HUDEP-2 (cell line): ENCODE measurements around the gene NDST3.
"Not testable (repeated sequence)": the region's sequence is repeated elsewhere in the genome, so short reads cannot be mapped to it uniquely, and the experiment has no call there.

Experiments
- DNase-seq, 76 experiments: peaks; one replicate each; lab custom pipeline; 2025; ENCODE audit not compliant: unreplicated experiment in 76 of 76; lab: John Stamatoyannopoulos, UW

Gene NDST3

GRCh38 chr4:118290951-118291350, 256.7 kb downstream of the NDST3 start:
- no peak for DNase-seq

DNA sequence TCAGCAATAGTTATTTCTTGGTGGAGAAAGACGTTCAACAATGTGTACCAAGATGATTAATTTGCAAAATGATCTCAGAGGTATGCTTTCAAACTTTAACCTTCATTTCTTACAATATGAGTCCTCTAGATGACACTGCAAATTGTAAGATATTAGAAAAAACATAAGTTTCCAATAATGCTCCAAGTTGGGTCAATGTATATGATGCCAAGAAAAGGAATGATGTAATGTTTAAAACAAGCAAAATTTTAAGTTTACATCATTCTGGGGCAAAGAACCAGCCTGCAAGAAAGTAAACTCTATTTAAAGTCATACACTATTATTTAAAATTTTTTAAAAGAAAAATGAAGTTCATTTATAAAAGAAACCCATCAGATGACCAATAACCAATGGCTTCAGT, 262.4 kb downstream of the NDST3 start:
- no peak for DNase-seq

DNA sequence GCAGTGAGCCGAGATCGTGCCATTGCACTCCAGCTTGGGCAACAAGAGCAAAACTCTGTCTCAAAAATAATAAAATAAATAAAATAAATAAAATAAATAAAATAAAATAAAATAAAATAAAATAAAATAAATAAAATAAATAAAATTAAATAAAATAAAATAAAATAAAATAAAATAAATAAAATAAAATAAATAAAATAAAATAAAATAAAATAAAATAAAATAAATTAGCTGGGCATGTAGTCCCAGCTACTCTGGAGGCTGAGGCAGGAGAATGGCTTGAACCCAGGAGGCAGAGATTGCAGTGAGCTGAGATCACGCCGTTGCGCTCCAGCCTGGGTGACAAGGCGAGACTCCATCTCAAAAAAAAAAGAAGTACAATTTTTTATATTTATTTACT, 265.3 kb downstream of the NDST3 start:
- not testable (repeated sequence) for DNase-seq

DNA sequence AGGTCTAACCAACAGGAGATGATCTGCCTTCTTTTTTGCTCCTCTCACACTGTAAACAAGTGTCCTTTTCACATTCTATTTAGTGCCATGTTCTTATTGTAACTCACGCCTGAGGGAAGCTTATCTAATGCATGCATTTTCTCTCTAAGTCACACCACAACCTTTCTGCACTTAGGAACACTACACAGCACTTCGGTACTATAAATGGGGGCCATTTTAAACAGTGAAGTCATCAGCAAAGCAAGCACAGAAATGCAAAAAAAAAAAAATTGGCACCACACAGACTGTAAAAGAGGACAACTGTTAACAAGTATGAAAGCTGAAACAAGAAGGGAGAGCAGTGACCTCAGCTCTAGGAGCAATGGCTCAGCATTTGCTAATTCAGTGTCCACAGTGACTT, 273.4 kb downstream of the NDST3 start:
- no peak for DNase-seq
